Adipocyte (in vitro differentiated cells): Measurements from ENCODE around the gene MMP26.

Experiments
- DNase-seq: peaks from one replicate; pipeline ENCODE4 v3.0.0-alpha.2; 2015; ENCODE audit warnings: low read depth
- H3K27me3 ChIP-seq: replicated peaks from 2 replicates; pipeline ENCODE4 v1.7.0; 2013; ENCODE audit warnings: mild to moderate bottlenecking, low read length, moderate library complexity; ENCODE audit not compliant: control insufficient read depth, insufficient read depth
- H3K36me3 ChIP-seq: 2 replicates; pipeline ENCODE4 v1.7.0; 2013; ENCODE audit warnings: low read length, mild to moderate bottlenecking, moderate library complexity; ENCODE audit not compliant: control insufficient read depth, insufficient read depth, severe bottlenecking
- H3K4me1 ChIP-seq: 2 replicates; pipeline ENCODE4 v1.7.0; 2013; ENCODE audit warnings: mild to moderate bottlenecking, low read length, moderate library complexity; ENCODE audit not compliant: control insufficient read depth, insufficient read depth
- H3K4me3 ChIP-seq: 2 replicates; pipeline ENCODE4 v1.7.0; 2013; ENCODE audit warnings: mild to moderate bottlenecking, low read length, moderate library complexity
- H3K9ac ChIP-seq: 2 replicates; pipeline ENCODE4 v1.7.0; 2013; ENCODE audit warnings: mild to moderate bottlenecking, low read length, moderate library complexity
- H3K9me3 ChIP-seq: 2 replicates; pipeline ENCODE4 v1.7.0; 2013; ENCODE audit warnings: mild to moderate bottlenecking, low read length, moderate library complexity; ENCODE audit not compliant: control insufficient read depth

Gene MMP26

GRCh38 chr11:4727171-4727570 is 22.6 kb downstream of the MMP26 start:
- Histone ChIP-seq H3K4me3 (no peak overlapping the region), H3K4me1 (no peaks in the 10 kb centered on the region), H3K36me3 (no peaks in the 10 kb centered on the region), H3K9me3 (no peaks in the 10 kb centered on the region), H3K27me3 (no peaks in the 10 kb centered on the region), H3K9ac (no peak overlapping the region)
- no peak for DNase-seq

GRCh38 chr11:4740735-4741134 is 36.2 kb downstream of the MMP26 start:
- H3K4me1 ChIP-seq = no peaks in the 10 kb centered on the region
- DNase-seq = no peak
- no peaks in the 10 kb centered on the region for H3K36me3 ChIP-seq
- H3K9ac ChIP-seq = no peak overlapping the region
- H3K9me3 ChIP-seq = no peaks in the 10 kb centered on the region
- H3K27me3 ChIP-seq = no peaks in the 10 kb centered on the region
- no peak overlapping the region for H3K4me3 ChIP-seq

- Histone ChIP-seq H3K9me3 (no peaks in the 10 kb centered on the region), H3K9ac (no peak overlapping the region), H3K4me1 (no peaks in the 10 kb centered on the region), H3K36me3 (no peaks in the 10 kb centered on the region), H3K4me3 (no peak overlapping the region), H3K27me3 (no peaks in the 10 kb centered on the region)
- DNase-seq = no peak
These were observed 43.9 kb downstream of the MMP26 start for GRCh38 chr11:4748438-4748837.

GRCh38 chr11:4751201-4751600 is 46.6 kb downstream of the MMP26 start:
- H3K27me3 ChIP-seq = no peaks in the 10 kb centered on the region
- H3K9me3 ChIP-seq = no peaks in the 10 kb centered on the region
- DNase-seq = no peak
- H3K4me3 ChIP-seq = no peak overlapping the region
- H3K4me1 ChIP-seq = no peaks in the 10 kb centered on the region
- no peaks in the 10 kb centered on the region for H3K36me3 ChIP-seq
- no peak overlapping the region for H3K9ac ChIP-seq
